ENCODE measurements around the gene CCDC73.

Gene CCDC73

GRCh38 chr11:32574421-32574820 lies 220.0 kb downstream of the CCDC73 start:
- FAIRE-seq = no peak
- no peak for DNase-seq (ENCODE audit: insufficient read length, low spot score)
- no peak for TF ChIP-seq CTCF (IDR thresholded peaks at IDR 0.05; ENCODE audit: insufficient read depth, missing control alignments)

- FAIRE-seq (no peak), DNase-seq (ENCODE audit: insufficient read length, low spot score) (no peak)
- TF ChIP-seq CTCF (IDR thresholded peaks at IDR 0.05; ENCODE audit: insufficient read depth, missing control alignments) = no peak
These were observed 221.2 kb downstream of the CCDC73 start for GRCh38 chr11:32573228-32573627.

GRCh38 chr11:32571039-32571438 lies 223.4 kb downstream of the CCDC73 start:
- TF ChIP-seq CTCF (IDR thresholded peaks at IDR 0.05; ENCODE audit: insufficient read depth, missing control alignments) = no peak
- DNase-seq (ENCODE audit: insufficient read length, low spot score) = no peak
- no peak for FAIRE-seq

DNA sequence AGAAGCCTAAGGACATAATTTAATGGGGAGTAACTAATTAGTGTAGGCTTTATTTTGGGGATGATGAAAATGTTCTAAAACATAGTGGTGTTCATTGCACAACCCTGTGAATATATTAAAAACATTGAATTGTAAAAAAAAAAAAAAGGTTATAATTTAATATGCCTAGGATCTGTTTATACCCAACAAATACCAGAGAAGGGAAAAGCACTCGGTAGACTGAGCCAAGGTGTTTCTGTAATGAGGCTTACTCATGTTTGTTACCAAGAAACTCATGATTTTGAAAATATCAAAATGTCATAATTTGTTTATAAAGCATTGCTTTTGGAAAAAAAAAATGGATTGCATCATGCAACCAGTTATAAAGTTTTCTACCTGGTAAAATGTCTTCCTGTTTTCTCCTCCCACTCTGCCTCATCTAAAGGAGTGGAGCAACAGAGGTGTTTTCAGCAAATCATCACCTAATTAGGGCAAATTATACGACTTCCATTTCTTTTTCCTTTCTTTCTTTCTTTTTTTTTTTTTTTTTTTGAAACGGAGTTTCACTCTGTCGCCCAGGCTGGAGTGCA lies 225.1 kb downstream of the CCDC73 start:
- no peak for FAIRE-seq
- no peak for TF ChIP-seq CTCF (IDR thresholded peaks at IDR 0.05; ENCODE audit: insufficient read depth, missing control alignments)
- no peak for DNase-seq (ENCODE audit: insufficient read length, low spot score)

DNA sequence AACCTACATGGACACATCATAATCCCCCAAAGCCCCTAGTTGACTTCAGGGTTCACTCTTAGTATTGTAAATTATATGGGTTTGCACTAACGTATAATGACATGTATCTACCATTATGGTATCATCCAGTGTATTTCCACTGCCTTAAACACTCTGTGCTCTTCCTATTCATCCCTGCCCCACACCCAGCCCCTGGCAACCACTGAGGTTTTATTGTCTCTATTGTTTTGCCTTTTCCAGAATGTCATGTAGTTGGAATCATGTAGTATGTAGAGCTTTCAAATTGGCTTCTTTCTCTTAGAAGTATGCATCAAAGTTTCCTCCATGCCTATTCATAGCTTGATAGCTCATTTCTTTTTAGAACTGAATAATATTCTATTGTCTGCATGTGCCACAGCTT lies 227.3 kb downstream of the CCDC73 start:
- no peak for DNase-seq (ENCODE audit: insufficient read length, low spot score)
- no peak for TF ChIP-seq CTCF (IDR thresholded peaks at IDR 0.05; ENCODE audit: insufficient read depth, missing control alignments)
- no peak for FAIRE-seq

- DNase-seq (ENCODE audit: insufficient read length, low spot score) (no peak), FAIRE-seq (no peak)
- no peak for TF ChIP-seq CTCF (IDR thresholded peaks at IDR 0.05; ENCODE audit: insufficient read depth, missing control alignments)
These were observed 227.9 kb downstream of the CCDC73 start for GRCh38 chr11:32566517-32566916.

DNA sequence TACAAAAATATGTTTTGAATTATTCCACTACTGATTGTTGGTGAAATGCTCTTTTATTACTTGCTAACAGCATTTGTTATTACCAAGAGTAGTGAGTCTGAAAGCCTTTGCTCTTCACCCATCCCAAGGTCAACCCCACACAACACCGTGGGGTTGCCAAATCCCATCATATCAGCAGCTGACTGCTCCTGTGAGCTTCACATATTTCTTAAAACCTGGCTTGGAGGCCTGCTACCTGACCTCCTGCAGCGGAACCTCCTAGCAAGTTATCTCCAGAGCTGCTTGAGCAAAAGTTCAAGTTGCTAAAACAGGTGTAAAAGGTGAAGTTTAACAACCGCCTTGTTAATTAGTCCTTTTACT lies 230.9 kb downstream of the CCDC73 start:
- FAIRE-seq (no peak), DNase-seq (ENCODE audit: insufficient read length, low spot score) (no peak)
- no peak for TF ChIP-seq CTCF (IDR thresholded peaks at IDR 0.05; ENCODE audit: insufficient read depth, missing control alignments)

Data from D721Med (cell line).